Keratinocyte (primary cell): Measurements from ENCODE around the gene IRGQ.

ENCODE experiments used
- EZH2 ChIP-seq: IDR thresholded peaks from one replicate; pipeline ENCODE4 v1.6.1; 2012; ENCODE audit warnings: inconsistent platforms, mild to moderate bottlenecking, low read length, moderate library complexity
- TF ChIP-seq, protein P1 (sequence below), 3 experiments: IDR thresholded peaks in 1 of 3; conservative IDR thresholded peaks in 1 of 3; optimal IDR thresholded peaks in 1 of 3; 2 replicates in 2 of 3; 3 replicates in 1 of 3; pipeline versions ENCODE3 to v1.5.1; 2011; ENCODE audit warnings: low read length in 3 of 3, mild to moderate bottlenecking in 3 of 3, moderate library complexity in 2 of 3, control low read depth in 1 of 3, inconsistent platforms in 1 of 3; ENCODE audit not compliant: insufficient read depth in 2 of 3; ENCODE audit errors: extremely low read depth in 1 of 3

DNA sequence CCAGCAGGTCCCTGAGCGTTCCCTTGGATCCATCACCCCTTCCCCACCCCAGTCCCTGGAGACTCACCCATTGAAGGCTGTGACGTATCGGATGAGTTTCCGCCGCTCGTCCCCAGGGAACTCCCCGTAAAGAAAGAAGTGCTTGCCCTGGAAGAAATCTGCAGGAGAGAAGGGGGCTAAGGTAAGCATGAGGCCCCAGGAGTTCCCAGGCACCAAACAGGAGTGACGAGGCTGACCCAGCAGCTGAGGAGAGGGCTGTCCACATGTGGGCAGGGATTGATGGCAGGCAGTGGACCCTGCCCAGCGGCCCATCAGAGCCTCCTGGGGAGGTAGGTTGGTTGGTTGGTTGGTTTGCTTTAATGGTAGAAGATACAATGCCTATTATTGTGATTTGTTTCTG lies 51.9 kb downstream of the IRGQ start:
- TF ChIP-seq, protein P1, sequence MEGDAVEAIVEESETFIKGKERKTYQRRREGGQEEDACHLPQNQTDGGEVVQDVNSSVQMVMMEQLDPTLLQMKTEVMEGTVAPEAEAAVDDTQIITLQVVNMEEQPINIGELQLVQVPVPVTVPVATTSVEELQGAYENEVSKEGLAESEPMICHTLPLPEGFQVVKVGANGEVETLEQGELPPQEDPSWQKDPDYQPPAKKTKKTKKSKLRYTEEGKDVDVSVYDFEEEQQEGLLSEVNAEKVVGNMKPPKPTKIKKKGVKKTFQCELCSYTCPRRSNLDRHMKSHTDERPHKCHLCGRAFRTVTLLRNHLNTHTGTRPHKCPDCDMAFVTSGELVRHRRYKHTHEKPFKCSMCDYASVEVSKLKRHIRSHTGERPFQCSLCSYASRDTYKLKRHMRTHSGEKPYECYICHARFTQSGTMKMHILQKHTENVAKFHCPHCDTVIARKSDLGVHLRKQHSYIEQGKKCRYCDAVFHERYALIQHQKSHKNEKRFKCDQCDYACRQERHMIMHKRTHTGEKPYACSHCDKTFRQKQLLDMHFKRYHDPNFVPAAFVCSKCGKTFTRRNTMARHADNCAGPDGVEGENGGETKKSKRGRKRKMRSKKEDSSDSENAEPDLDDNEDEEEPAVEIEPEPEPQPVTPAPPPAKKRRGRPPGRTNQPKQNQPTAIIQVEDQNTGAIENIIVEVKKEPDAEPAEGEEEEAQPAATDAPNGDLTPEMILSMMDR (optimal IDR thresholded peaks at IDR 0.05 in 1 of 3, IDR thresholded peaks at IDR 0.05 in 1 of 3, conservative IDR thresholded peaks at IDR 0.05 in 1 of 3; ENCODE audit: extremely low read depth in 1 of 3, insufficient read depth in 2 of 3, low read length in 3 of 3): no peak
- TF ChIP-seq EZH2: no peak
